ENCODE results near the gene NUP58. TPM values are rescaled to one million over a fixed set of nuclear protein-coding genes. Genes with fewer than 3 reads are reported as not detected.

Gene NUP58
- total and polyA plus RNA-seq, 10 of the 15 experiments (the other 5 are each of a cell fraction or from before 2014, with no cell fraction given) = 12.1 to 78.0 (median 48.9) TPM

DNA sequence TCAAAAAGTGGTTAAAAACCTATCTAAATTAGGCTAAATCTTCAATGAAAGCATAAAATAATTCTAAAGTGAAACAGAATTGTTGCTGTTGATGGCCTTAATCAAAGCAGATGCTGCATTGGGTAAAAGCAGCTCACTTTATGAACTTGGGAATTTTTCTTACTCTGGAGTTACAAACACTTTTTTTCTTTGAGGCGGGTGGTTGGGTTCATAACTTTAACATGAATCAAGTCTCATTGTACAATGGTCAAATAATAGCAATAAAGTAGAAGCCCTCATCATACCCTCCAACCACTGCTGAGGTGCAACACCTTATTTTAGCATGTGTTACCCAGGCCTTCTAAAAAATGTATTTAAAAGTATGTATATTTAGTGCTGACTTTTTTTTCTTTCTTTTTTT lies 29.1 kb downstream of the NUP58 start:
- RAD21 ChIA-PET (ENCODE audit: unreplicated experiment) = no interaction called here
- Histone ChIP-seq H3K9ac (ENCODE audit: control insufficient read depth, insufficient read depth, low read length) (no peak overlapping the region), H3K4me1 (ENCODE audit: control insufficient read depth, insufficient read depth, low read length) (no peaks in the 10 kb centered on the region), H3K9me3 (replicated peaks; ENCODE audit: control insufficient read depth, insufficient read depth, low read length) (no peaks in the 10 kb centered on the region), H3K27me3 (replicated peaks in 1 of 2; ENCODE audit: control insufficient read depth in 2 of 2, insufficient read depth in 2 of 2, low read length in 1 of 2) (no peaks in the 10 kb centered on the region), H3K4me2 (ENCODE audit: control insufficient read depth, insufficient read depth) (no peak overlapping the region), H3K36me3 (ENCODE audit: control insufficient read depth in 2 of 2, insufficient read depth in 2 of 2, low read length in 1 of 2) (peaks cover 3 to 27% of the 10 kb centered on the region in 2 experiments; a peak in 3 of 4 replicates), H2AFZ (ENCODE audit: control insufficient read depth, low read depth, low read length) (no peak overlapping the region), H4K20me1 (ENCODE audit: control insufficient read depth, insufficient read depth) (no peaks in the 10 kb centered on the region), H3K79me2 (ENCODE audit: control insufficient read depth, insufficient read depth, low read length) (no peaks in the 10 kb centered on the region; the same call in 1 of the 2 replicates), H3K27ac (ENCODE audit: control insufficient read depth, insufficient read depth) (no peak overlapping the region), H3K4me3 (no peak overlapping the region)
- DNase-seq (ENCODE audit: low read depth, low spot score) = no peak
- POLR2A ChIA-PET = no interaction called here
- SMC1A ChIA-PET (ENCODE audit: uncharacterized antibody, unreplicated experiment) = no interaction called here
- BruUV-seq (replicated peaks) = no TSS peak
- CTCF ChIA-PET = no interaction called here
- in situ Hi-C loops (cut with MboI) (no loop called here), intact Hi-C loops (cut with micrococcal nuclease; ENCODE audit: unreplicated experiment) (no loop called here)
- TF ChIP-seq NKRF (conservative IDR thresholded peaks at IDR 0.05) (no peak), BHLHE40 (IDR thresholded peaks at IDR 0.05; ENCODE audit: borderline replicate concordance in 1 of 2, low read depth in 2 of 2, low read length in 1 of 2) (no peak)
- TF ChIP-seq, protein P1, sequence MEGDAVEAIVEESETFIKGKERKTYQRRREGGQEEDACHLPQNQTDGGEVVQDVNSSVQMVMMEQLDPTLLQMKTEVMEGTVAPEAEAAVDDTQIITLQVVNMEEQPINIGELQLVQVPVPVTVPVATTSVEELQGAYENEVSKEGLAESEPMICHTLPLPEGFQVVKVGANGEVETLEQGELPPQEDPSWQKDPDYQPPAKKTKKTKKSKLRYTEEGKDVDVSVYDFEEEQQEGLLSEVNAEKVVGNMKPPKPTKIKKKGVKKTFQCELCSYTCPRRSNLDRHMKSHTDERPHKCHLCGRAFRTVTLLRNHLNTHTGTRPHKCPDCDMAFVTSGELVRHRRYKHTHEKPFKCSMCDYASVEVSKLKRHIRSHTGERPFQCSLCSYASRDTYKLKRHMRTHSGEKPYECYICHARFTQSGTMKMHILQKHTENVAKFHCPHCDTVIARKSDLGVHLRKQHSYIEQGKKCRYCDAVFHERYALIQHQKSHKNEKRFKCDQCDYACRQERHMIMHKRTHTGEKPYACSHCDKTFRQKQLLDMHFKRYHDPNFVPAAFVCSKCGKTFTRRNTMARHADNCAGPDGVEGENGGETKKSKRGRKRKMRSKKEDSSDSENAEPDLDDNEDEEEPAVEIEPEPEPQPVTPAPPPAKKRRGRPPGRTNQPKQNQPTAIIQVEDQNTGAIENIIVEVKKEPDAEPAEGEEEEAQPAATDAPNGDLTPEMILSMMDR (IDR thresholded peaks at IDR 0.05 in 2 of 3, conservative IDR thresholded peaks at IDR 0.05 in 1 of 3; ENCODE audit: control insufficient read depth in 2 of 3, extremely low read depth in 1 of 3, insufficient read depth in 1 of 3, low read depth in 3 of 3, low read length in 3 of 3) = no peak
- ATAC-seq = no peak
- WGBS (ENCODE audit: insufficient coverage, insufficient replicate concordance, low lambda C conversion rate, missing lambda C conversion rate) = 100% methylated on average over 1 of the region's 1 CpG
- FAIRE-seq = no peak

All from GM12878 (cell line).